Smooth muscle cell of the brain vasculature (primary cell): ENCODE measurements around the gene CDK6.

Source experiments
- DNase-seq: peaks from one replicate; pipeline ENCODE4 v3.0.0-alpha.2; 2012; ENCODE audit warnings: low read depth, low spot score

The CDK6 gene

GRCh38 chr7:92708111-92709042 lies 128.0 kb downstream of the CDK6 start:
- no peak for DNase-seq

GRCh38 chr7:92707435-92707834 lies 128.9 kb downstream of the CDK6 start:
- no peak for DNase-seq

GRCh38 chr7:92706563-92706962 lies 129.8 kb downstream of the CDK6 start:
- no peak for DNase-seq

- no peak for DNase-seq
Observed at GRCh38 chr7:92705831-92706230, 130.5 kb downstream of the CDK6 start.

GRCh38 chr7:92704858-92705257 lies 131.5 kb downstream of the CDK6 start:
- DNase-seq = no peak

- DNase-seq = no peak
Observed at GRCh38 chr7:92702535-92702934, 133.8 kb downstream of the CDK6 start.

GRCh38 chr7:92699966-92700514 lies 136.3 kb downstream of the CDK6 start:
- no peak for DNase-seq

- DNase-seq = no peak
Observed at GRCh38 chr7:92699560-92699959, 136.8 kb downstream of the CDK6 start.

GRCh38 chr7:92698237-92698841 lies 138.0 kb downstream of the CDK6 start:
- peak; percentile 29 for DNase-seq

- DNase-seq = no peak
Observed at GRCh38 chr7:92697414-92697813, 139.0 kb downstream of the CDK6 start.

- no peak for DNase-seq
Observed at GRCh38 chr7:92697012-92697411, 139.4 kb downstream of the CDK6 start.

- DNase-seq = no peak
Observed at GRCh38 chr7:92696584-92696983, 139.8 kb downstream of the CDK6 start.

- peak; percentile 79 for DNase-seq
Observed at GRCh38 chr7:92695308-92696261, 140.8 kb downstream of the CDK6 start.

- DNase-seq = no peak
Observed at GRCh38 chr7:92694211-92694610, 142.2 kb downstream of the CDK6 start.

GRCh38 chr7:92693519-92693918 lies 142.9 kb downstream of the CDK6 start:
- DNase-seq = no peak

- DNase-seq = peak; percentile 43
Observed at GRCh38 chr7:92691578-92691977, 144.8 kb downstream of the CDK6 start.

- DNase-seq = no peak
Observed at GRCh38 chr7:92685136-92686042, 151.0 kb downstream of the CDK6 start.

- no peak for DNase-seq
Observed at GRCh38 chr7:92684274-92684673, 152.1 kb downstream of the CDK6 start.

- no peak for DNase-seq
Observed at GRCh38 chr7:92682903-92683539, 153.4 kb downstream of the CDK6 start.

- no peak for DNase-seq
Observed at GRCh38 chr7:92682330-92682729, 154.0 kb downstream of the CDK6 start.
